HuH-7.5 (cell line): Measurements from ENCODE around the gene CBLB.

Source experiments
- DNase-seq: peaks from one replicate; pipeline ENCODE4 v3.0.0; 2011; ENCODE audit warnings: low spot score

The CBLB gene

GRCh38 chr3:105845488-105845887 lies 23.3 kb downstream of the CBLB start:
- no peak for DNase-seq

- no peak for DNase-seq
Measured at GRCh38 chr3:105844704-105845103, 24.1 kb downstream of the CBLB start.

DNA sequence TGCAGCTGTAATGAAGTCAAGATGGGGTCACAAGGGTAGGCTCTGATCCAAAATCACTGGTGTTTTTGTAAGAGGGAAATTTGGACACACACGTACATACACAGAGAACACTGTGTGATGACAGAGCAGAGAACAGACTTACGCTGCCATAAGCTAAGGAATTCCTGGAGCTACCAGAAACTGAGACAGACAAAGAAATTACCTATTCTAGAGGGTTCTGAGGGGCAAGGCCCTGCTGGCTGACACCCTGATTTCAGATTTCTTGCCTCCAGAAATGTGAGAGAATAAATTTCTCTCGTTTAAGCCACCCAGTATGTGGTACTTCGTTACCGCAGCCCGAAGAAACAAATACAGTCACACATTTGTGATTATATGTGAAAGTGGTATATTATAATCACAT lies 24.8 kb downstream of the CBLB start:
- no peak for DNase-seq

- no peak for DNase-seq
Measured at GRCh38 chr3:105842943-105843342, 25.9 kb downstream of the CBLB start.

GRCh38 chr3:105842449-105842848 lies 26.4 kb downstream of the CBLB start:
- DNase-seq = no peak

DNA sequence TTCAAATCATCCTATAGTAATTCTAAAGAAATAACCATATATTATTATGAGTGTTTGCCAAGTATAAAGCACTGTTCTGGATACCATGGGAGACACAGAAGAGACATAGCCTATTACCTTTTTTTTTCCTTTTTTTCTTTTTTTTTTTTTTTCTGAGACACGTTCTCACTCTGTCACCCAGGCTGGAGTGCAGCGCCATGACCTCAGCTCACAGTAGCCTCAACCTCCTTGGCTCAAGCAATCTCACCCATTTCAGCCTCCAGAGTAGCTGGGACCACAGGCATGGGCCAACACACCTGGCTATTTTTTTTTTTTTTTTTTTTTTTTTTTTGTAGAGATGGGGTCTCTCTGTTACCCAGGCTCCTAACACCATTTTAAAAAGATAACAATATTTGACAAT lies 30.9 kb downstream of the CBLB start:
- no peak for DNase-seq

GRCh38 chr3:105837143-105837740 lies 31.6 kb downstream of the CBLB start:
- DNase-seq = no peak

GRCh38 chr3:105836533-105836932 lies 32.3 kb downstream of the CBLB start:
- DNase-seq = no peak

DNA sequence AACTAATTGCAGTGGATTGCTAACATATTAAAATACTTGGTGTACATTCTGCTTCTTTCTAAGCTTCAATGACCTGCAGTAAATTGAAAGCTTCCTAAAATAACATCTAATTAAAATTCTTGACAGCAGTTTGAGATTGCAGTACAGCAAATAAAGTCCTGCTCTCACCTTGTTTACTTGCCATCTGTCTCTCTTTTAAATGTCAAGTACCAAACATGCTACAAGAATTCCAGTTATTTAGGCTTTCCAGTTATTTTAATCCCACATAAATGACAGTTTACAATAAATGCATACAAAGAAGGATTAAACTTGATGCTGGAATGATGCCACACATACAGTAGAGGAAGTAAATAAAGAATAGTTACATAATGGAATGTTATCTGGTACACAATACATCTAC lies 33.2 kb downstream of the CBLB start:
- no peak for DNase-seq

DNA sequence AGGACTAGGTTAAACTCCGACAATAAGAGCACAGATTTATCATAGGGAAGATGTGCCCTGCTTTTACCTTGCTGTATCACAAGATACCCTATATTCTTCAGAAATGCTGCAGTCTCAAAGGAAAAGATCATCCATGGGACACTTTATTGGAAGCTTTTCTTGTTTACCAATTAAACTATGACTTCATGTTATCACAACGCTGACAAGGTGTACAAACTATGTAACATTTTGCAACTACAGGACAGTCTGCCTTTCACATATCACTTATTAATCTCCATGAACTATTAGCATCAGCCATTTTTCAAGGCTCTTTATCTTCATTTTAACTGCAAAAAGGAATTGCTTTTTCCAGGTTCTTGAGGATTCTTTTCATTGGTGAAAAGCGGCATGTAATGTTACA lies 34.0 kb downstream of the CBLB start:
- DNase-seq = no peak

DNA sequence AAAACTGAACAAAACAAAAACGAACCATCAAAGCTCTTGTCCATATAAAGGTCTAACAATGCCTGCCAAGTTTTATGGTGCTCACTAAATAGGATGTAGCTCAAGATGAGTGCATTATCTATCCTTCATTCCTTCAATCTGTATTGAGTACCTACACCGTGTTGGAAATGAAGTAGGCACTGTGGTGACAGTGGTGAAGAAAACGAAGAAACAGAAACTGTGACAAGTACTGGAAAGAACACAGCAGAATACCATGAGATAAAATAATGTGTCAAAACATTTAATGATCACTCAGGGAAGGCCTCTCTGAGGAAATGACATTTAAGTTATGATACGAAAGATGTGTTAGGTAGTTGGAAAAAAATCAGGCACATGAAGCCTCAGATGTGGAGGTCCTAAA lies 36.2 kb downstream of the CBLB start:
- no peak for DNase-seq

DNA sequence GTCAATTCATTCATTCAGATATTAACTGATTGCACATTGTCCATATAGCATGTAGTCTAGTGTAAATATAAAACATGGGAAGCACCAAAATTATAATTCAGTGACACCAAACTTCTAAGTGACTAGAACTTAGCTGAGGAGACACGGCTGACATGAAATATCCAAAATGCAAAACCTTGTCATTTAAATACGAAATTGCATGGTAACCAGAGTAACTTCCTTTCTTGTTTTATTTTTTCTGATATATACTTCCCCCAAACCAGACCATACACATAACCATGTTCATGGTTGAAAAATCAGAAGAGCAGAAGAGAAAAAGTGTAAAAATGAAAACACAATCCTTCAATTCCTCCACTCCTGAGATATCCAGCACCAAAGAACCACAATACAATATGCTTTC lies 38.0 kb downstream of the CBLB start:
- DNase-seq = no peak

DNA sequence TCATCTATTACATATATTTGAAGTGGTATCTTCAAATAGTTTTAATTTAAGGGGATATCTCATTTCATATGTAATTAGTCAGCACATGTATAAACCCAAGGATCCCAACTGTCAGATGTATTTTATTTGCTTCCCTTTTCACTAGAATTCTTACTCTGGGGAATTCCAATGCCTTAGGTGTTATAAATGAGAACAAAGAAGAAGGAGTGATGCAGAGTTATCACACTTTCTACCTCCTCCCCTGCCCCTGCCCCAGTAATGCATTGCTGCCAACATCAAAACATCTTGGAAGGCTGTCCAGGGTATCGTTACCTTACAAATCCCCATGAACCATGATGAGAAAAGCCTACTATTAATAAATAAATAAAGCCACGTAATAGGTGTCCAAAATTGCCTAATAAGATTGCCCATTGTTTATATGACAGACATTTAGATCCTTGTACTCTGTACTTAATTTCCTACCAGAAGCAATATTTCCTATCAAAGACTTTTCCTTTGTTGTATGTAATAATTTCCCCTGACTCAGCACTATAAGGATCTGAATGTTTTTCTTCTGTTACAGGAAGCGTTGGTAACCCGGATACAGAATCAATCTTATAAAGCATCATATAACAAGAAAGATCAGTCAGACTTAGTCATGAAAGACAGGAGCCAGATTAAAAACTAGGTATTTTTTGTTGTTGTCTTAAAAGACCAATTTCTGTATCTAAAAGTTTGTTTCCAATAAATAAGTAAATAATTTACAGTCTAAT lies 38.8 kb downstream of the CBLB start:
- no peak for DNase-seq

DNA sequence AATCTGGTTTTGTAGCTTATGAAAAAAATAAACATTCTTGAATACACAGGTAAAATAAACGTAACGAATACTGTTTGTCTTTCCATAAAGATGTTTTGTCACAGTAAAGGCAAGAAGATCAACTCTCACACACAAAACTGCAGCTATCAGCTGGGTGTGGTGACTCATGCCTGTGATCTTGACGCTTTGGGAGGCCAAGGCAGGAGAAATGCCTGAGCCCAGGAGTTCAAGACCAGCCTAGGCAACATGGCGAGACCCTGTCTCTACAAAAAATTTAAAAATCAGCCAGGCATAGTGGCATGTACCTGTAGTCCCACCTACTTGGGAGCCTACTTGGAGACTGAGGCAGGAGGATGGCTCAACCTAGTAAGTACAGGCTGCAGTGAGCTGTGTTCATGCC lies 39.6 kb downstream of the CBLB start:
- DNase-seq = no peak

- DNase-seq = no peak
Measured at GRCh38 chr3:105828703-105829102, 40.1 kb downstream of the CBLB start.

GRCh38 chr3:105827959-105828358 lies 40.9 kb downstream of the CBLB start:
- no peak for DNase-seq

DNA sequence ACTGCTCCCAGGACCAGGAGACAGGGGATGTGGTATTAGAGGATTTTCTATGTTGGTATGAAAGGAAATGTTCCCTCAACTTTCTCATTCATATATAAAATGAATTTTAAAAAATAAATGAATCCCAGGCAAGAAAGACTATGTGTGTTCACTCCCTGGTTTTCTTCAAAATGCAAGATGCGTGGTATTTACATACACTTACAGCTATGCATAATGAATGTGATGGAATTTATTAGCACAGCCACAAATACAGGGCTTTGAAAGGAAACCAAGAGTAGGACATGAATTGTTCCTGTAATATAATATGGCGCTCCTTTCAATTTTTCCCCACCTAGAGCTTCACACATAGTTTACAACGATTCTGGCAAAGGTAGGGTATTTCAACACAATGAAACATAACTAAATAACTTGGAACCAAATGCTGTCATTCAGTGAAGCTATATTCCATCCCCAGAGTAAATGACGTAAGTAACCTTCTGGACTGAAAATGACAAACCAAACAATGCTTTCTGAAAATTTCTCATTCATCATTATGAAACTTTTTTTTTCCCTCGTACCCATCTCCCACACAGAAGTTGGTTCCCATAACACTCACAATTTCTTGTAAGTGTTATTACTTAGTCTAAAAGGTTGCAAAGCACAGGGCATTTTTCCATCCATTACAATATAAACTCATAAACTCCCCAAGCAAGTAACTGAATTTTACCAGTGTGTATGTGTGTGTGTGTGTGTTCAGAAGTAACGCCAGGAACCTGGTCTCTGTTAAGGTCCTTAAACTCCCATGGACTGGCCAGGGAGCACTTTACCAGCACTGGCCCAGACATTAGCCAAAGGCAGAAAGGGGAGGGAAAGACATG lies 41.8 kb downstream of the CBLB start:
- no peak for DNase-seq

- DNase-seq = no peak
Measured at GRCh38 chr3:105824129-105824528, 44.7 kb downstream of the CBLB start.

DNA sequence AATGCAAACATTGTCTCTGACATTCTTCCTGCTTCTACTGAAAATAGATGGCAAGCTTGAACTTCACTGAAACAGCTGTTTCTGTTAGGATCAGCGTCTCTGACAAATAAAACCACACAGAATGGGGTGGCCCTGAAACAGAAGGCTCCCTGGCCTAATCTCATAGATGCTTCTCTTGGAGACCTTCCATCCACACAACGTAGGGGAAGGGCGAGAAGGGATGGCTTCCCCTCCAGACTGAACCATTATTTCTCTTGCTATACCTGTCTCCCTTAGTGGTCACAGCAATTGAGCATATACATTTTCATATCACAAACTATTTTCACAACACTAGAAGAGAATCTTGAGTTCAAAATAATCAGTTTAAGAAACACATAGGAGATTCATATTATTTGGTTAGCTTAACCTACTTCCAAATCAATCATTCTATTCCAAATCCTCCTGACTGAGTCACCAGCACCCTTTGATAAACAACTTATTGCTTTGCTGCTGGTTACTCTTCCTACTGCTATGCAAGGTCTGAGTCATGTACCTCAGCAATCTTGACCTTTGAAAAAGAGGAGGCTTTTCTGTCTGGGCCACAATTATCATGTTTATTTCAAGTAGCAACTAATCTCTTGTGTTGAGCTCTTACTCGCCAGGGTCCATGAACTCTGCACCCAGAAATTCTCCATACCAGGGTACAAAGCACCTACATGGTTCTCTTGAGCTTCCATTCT lies 45.5 kb downstream of the CBLB start:
- no peak for DNase-seq

GRCh38 chr3:105822171-105823123 lies 46.4 kb downstream of the CBLB start:
- no peak for DNase-seq

DNA sequence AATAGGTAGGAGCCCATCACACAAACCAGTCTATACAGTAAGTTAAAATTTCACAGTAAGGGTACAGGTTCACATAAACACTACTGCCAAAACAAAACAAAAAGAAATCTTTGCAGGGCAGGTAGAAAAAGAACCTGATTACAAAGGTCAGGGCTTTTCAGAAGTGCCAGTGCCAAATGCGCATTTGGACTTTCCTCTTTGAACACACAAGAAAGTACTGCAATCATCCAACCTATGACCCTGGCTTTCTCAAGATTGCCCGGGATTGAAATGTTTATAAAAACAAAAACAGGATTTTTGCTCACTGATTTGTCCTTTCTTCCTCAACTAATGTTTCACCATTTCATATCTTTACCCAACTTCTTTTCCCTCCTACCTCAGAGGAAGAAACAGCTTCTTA lies 47.4 kb downstream of the CBLB start:
- no peak for DNase-seq
